Measurements from ENCODE around the gene ADCY9. TPM values are rescaled to one million over a fixed set of nuclear protein-coding genes. Genes with fewer than 3 reads are reported as not detected.

ADCY9 gene
- total RNA-seq, 1 experiment from 2014 or later = 10.5 TPM

- Histone ChIP-seq H3K4me1 (replicated peaks; ENCODE audit: insufficient read depth) (no peaks in the 10 kb centered on the region), H3K27me3 (ENCODE audit: insufficient read depth, low read depth) (no peaks in the 10 kb centered on the region), H3K4me2 (no peak overlapping the region), H3K4me3 (no peak overlapping the region), H3K9me2 (ENCODE audit: insufficient read depth) (no peaks in the 10 kb centered on the region), H3F3A (ENCODE audit: insufficient read depth, low read depth) (no peaks in the 10 kb centered on the region), H3K27ac (no peak overlapping the region), H4K20me1 (ENCODE audit: insufficient read depth) (no peaks in the 10 kb centered on the region), H2AFZ (no peak overlapping the region), H3K36me3 (ENCODE audit: low read depth) (no peaks in the 10 kb centered on the region), H3K9me3 (ENCODE audit: insufficient read depth, low read depth) (no peaks in the 10 kb centered on the region), H3K79me2 (ENCODE audit: low read depth) (no peaks in the 10 kb centered on the region)
- no peak for DNase-seq
- intact Hi-C loops (cut with micrococcal nuclease; ENCODE audit: unreplicated experiment) = no loop called here
- POLR2A ChIA-PET (ENCODE audit: unreplicated experiment) = no interaction called here
- CTCF ChIA-PET = interaction anchor here (0.5 to 0.6 kb wide), 2 partner anchors 147 to 152 kb away, joined by 8 to 9 read pairs; no protein-coding TSS in a partner anchor
- no TSS peak for BruUV-seq (replicated peaks)
- TF ChIP-seq CTCF (conservative IDR thresholded peaks at IDR 0.05) (no peak), EZH2 (IDR thresholded peaks at IDR 0.05; ENCODE audit: low read depth) (no peak)
Observed at GRCh38 chr16:4090351-4090851, 25.8 kb downstream of the ADCY9 start.

GRCh38 chr16:4089811-4090301 is 26.4 kb downstream of the ADCY9 start:
- ChIA-PET POLR2A (ENCODE audit: unreplicated experiment) (no interaction called here), CTCF (interaction anchor here (0.5 kb wide), 1 partner anchor 151 kb away, joined by 8 read pairs; no protein-coding TSS in a partner anchor)
- no peak overlapping the region for H3K27ac ChIP-seq
- H2AFZ ChIP-seq = no peak overlapping the region
- H3F3A ChIP-seq (ENCODE audit: insufficient read depth, low read depth) = no peaks in the 10 kb centered on the region
- no peaks in the 10 kb centered on the region for H3K79me2 ChIP-seq (ENCODE audit: low read depth)
- H3K9me3 ChIP-seq (ENCODE audit: insufficient read depth, low read depth) = no peaks in the 10 kb centered on the region
- no peak for DNase-seq
- H3K27me3 ChIP-seq (ENCODE audit: insufficient read depth, low read depth) = no peaks in the 10 kb centered on the region
- H3K4me2 ChIP-seq = no peak overlapping the region
- no peaks in the 10 kb centered on the region for H3K9me2 ChIP-seq (ENCODE audit: insufficient read depth)
- intact Hi-C loops (cut with micrococcal nuclease; ENCODE audit: unreplicated experiment) = no loop called here
- H4K20me1 ChIP-seq (ENCODE audit: insufficient read depth) = no peaks in the 10 kb centered on the region
- no TSS peak for BruUV-seq (replicated peaks)
- no peaks in the 10 kb centered on the region for H3K36me3 ChIP-seq (ENCODE audit: low read depth)
- H3K4me3 ChIP-seq = no peak overlapping the region
- no peak for TF ChIP-seq CTCF (conservative IDR thresholded peaks at IDR 0.05)
- TF ChIP-seq EZH2 (IDR thresholded peaks at IDR 0.05; ENCODE audit: low read depth) = no peak
- H3K4me1 ChIP-seq (replicated peaks; ENCODE audit: insufficient read depth) = no peaks in the 10 kb centered on the region

- BruUV-seq (replicated peaks) = no TSS peak
- no peaks in the 10 kb centered on the region for H3K27me3 ChIP-seq (ENCODE audit: insufficient read depth, low read depth)
Observed at GRCh38 chr16:4089251-4089810, 26.9 kb downstream of the ADCY9 start.

More at GRCh38 chr16:4089251-4089810, 26.9 kb downstream of the ADCY9 start:
- no peak overlapping the region for H3K4me2 ChIP-seq
- no peaks in the 10 kb centered on the region for H3K79me2 ChIP-seq (ENCODE audit: low read depth)
- no peaks in the 10 kb centered on the region for H4K20me1 ChIP-seq (ENCODE audit: insufficient read depth)
- H3K36me3 ChIP-seq (ENCODE audit: low read depth) = no peaks in the 10 kb centered on the region
- DNase-seq = no peak
- H3F3A ChIP-seq (ENCODE audit: insufficient read depth, low read depth) = no peaks in the 10 kb centered on the region
- ChIA-PET CTCF (no interaction called here), POLR2A (ENCODE audit: unreplicated experiment) (no interaction called here)
- no peak overlapping the region for H3K4me3 ChIP-seq
- no peaks in the 10 kb centered on the region for H3K9me3 ChIP-seq (ENCODE audit: insufficient read depth, low read depth)
- no peak overlapping the region for H3K27ac ChIP-seq
- intact Hi-C loops (cut with micrococcal nuclease; ENCODE audit: unreplicated experiment) = no loop called here
- H3K9me2 ChIP-seq (ENCODE audit: insufficient read depth) = no peaks in the 10 kb centered on the region
- H3K4me1 ChIP-seq (replicated peaks; ENCODE audit: insufficient read depth) = no peaks in the 10 kb centered on the region
- TF ChIP-seq EZH2 (IDR thresholded peaks at IDR 0.05; ENCODE audit: low read depth) (no peak), CTCF (conservative IDR thresholded peaks at IDR 0.05) (no peak)
- no peak overlapping the region for H2AFZ ChIP-seq

Data from PC-9 (cell line).